ENCODE data around the gene MBIP. TPM values are rescaled to one million over a fixed set of nuclear protein-coding genes. Genes with fewer than 3 reads are reported as not detected.

The MBIP gene, protein sequence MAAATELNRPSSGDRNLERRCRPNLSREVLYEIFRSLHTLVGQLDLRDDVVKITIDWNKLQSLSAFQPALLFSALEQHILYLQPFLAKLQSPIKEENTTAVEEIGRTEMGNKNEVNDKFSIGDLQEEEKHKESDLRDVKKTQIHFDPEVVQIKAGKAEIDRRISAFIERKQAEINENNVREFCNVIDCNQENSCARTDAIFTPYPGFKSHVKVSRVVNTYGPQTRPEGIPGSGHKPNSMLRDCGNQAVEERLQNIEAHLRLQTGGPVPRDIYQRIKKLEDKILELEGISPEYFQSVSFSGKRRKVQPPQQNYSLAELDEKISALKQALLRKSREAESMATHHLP
- total RNA-seq: 7.1 and 9.1 TPM in 2 replicates

GRCh38 chr14:36320200-36320896 lies at the start of gene MBIP:
TSS of gene MBIP (minus strand) at chr14:36320637. CDS start at chr14:36320588, 49 bp downstream.

Other genes with a start within 250 kb of the MBIP start
- not detected in 2 replicates for gene PTCSC3, start 143.9 kb downstream of the MBIP start, total RNA-seq
- not detected in 2 replicates for gene NKX2-1, start 199.6 kb upstream of the MBIP start, total RNA-seq

Data from epithelial cell of umbilical artery (primary cell).